ENCODE data around the gene INPP5B.
"Not testable (repeated sequence)": the region's sequence is repeated elsewhere in the genome, so short reads cannot be mapped to it uniquely, and the experiment has no call there.

GRCh38 chr1:37911478-37911877, 35.4 kb downstream of the INPP5B start:
- TF ChIP-seq CTCF (IDR thresholded peaks at IDR 0.05); MXD4 (CRISPR knock-in tag; IDR thresholded peaks at IDR 0.05; ENCODE audit: borderline replicate concordance); E2F5 (CRISPR knock-in tag; IDR thresholded peaks at IDR 0.05); NFE2L1 (CRISPR knock-in tag; IDR thresholded peaks at IDR 0.05); MAX (CRISPR knock-in tag; IDR thresholded peaks at IDR 0.05); ETV6 (CRISPR knock-in tag; IDR thresholded peaks at IDR 0.05); ZNF263 (CRISPR knock-in tag; IDR thresholded peaks at IDR 0.05; ENCODE audit: low read depth): not testable (repeated sequence)
